Occipital lobe (tissue), 3 donors: ENCODE results near the gene SGCD. TPM values are rescaled to one million over a fixed set of nuclear protein-coding genes. Genes with fewer than 3 reads are reported as not detected.

Experiments used
- DNase-seq: peaks from one replicate; lab custom pipeline; 2025; lab: John Stamatoyannopoulos, UW
- small RNA-seq: library from RNA; depleted of rRNA; stranded (forward); fragments of <200 nt; gene quantifications from one replicate; pipeline ENCODE3, GENCODE V24; 2014
- total RNA-seq: library from RNA; depleted of rRNA; stranded (reverse); fragments of >200 nt; gene quantifications from one replicate; pipeline ENCODE4 v1.2.3, GENCODE V29; 2014

SGCD gene
- total RNA-seq, 1 donor from 2014 or later = 7.5 TPM

DNA sequence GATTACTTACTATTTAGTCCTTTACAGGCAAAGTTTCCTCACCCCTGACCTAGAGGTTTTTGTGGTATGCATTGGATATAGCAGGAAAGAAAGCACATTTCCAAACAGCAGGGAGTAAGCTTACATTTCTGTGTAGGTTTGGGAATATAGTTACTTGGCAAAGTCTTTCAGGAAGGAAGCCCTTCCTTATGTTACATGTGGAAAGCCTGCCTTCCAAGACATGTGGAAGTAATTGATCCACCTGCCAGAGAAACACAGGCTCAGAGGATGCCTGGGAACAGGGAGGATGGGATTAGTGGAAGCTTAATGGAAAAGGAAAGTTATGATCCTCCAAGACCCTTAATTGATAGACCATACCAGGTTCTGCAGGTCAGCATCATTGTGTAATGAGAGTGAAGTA lies 435.8 kb downstream of the SGCD start:
- no peak for DNase-seq

DNA sequence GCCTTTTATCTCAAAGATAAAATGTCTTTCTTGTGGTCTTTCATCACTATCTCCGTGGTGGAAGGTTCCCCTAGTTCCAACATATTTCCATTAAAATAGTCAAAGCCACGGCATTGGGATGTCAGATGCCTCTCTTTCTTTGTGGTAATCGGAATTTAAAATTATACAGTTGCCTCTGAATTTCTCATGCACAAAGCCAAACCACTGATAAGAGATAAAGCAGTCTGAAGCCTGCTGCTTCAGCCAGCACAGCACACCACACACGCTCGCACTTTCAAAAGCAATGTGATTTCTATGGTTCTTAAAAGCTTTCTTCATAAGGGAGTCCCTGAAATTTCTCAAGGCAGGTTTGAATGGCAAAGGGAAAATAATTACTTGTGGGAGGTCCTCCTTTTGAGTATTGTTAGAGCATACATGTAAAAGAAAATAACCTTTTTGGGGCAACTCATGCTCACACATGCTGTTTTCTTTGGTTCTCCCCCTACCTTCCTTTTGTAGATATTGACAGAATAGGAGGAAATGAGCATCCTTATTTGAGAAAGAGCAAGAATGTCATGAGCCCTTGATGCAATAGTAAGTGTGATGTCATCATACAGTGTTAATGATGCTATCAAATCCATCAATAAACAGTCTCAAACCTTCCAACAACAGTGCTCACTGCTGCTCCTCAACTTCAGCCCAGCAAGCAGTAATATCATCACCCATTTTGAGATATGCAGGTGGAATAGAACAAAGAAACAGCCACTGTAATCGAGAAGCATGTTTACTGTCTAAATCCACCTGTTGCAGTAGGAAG lies 437.4 kb downstream of the SGCD start:
- no peak for DNase-seq

DNA sequence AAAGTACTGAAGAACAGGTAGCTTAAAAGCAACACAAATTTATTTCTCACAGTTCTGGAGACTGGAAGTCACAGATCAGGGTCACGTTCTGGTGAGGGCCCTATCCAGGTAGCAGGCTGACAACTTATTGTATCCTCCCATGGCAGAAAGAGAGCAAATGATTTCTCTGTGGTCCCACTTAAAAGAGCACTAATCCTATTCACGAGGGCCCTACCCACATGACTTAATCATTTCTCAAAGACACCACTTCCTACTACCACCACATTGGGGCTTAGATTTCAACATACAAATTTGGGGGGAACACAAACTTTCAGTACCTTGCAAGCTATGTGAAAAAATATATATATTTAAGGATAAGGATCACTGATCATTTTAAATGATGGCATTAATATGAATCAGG lies 447.3 kb downstream of the SGCD start:
- no peak for DNase-seq

DNA sequence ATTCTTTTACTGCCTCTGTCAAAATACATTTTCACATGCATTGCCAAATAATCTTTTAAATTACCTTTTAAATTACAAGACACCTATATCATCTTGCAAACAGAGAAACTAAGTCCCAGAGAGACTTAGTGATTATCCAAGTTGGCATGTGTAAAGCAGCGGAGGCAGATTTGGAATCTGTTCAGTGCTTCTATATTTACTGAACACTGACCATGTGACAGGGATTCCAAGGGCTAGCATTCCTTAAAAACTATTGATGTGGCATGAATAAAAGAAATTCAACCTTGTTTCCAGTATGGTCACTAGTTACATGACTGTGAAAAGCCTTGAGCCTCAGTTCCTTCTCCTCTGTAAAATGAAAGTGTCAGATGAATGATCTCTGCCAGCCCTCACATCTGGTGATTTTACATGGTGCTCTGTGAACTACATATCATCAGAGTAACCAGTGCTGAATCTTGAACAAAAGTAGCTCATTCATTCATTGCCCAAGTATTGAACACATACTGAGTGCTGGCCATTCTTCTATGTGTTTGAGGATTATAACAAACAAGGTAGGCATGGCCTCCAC lies 451.3 kb downstream of the SGCD start:
- DNase-seq = no peak

DNA sequence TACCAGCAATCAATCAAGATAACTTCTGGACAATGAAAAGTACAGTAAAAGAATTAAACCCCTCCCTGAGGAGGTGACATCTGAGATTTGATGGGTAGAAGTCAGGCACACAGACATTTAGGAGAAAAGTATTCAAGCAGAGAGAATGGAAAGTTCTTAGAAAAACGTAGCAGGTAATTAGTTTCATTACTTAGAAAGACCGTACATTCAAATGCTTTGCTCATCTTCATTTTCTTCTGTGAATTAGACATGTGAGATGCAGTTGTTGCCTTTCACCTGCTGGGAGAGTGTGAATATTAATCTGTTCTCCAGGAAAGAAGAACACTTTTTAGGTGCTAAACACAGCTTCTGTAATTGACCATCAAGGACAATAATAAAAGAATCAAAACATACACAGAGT lies 451.8 kb downstream of the SGCD start:
- no peak for DNase-seq

DNA sequence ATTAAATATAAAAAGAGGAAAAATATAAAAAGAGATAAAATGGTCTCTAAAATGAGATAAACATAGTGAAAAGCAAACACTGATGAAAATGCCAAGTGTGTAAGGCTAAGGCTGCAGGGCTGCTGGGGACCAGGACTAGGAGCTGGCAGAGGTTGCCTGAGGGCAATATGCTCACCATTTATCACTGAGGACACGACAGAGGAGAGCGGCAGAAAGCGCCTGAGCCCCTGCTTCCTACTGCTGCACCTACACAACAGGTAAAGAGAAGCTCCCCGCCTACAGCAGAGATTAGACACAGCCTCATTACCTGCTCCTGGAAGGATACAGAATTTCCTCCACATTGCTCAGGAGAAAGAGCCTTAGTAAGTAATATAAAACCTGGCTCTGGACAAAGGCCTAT lies 452.5 kb downstream of the SGCD start:
- no peak for DNase-seq

DNA sequence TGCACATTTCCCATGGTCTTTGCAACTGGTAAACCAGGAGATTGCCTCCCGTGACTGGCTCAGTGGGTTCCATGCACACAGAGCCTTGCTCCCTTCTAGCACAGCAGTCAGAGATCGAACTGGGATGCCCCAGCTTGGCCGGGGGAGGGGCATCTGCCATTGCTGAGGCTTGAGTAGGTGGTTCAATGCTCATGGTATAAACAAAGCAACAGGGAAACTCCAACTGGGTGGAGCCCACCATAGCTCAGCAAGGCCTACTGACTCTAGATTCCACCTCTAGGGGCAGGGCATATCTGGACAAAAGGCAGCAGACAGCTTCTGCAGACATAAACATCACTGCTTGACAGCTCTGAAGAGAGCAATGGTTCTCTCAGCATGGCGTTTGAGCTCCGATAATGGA lies 456.1 kb downstream of the SGCD start:
- no peak for DNase-seq

DNA sequence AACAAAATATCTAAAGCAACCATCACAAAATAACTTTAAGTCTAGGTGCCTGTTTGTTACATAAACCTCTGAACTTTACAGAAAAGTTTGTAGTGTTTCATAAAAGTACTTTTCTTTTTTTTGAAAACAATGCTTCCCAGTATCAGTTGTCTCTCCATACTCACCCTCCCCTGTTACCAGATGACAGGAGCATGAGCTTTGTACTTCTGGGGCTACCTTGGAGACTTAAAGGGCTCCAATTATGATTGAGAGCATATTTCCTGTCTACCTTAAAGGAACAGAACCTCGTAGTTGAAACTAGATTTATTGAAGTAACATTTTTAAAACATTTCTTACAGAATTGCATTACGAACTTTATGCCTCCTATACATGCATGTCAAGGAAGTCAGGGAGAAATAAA lies 467.7 kb downstream of the SGCD start:
- no peak for DNase-seq

DNA sequence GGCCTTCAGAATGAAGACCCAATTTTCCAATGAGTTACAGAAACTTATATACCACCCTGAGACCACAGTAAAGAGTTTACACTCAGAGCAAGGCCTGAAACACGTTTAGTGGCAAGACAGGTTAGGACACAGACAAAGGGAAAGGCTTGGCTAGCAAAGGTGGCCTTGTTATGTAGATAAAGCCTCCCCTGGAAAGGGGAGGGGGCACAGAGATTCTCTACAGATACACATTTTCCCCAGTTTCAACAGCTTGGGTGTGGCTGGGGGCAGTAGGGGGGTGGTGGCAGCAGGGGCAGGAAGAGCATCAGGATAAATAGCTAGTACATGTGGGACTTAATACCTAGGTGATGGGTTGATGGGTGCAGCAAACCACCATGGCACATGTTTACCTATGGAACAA lies 471.2 kb downstream of the SGCD start:
- no peak for DNase-seq

DNA sequence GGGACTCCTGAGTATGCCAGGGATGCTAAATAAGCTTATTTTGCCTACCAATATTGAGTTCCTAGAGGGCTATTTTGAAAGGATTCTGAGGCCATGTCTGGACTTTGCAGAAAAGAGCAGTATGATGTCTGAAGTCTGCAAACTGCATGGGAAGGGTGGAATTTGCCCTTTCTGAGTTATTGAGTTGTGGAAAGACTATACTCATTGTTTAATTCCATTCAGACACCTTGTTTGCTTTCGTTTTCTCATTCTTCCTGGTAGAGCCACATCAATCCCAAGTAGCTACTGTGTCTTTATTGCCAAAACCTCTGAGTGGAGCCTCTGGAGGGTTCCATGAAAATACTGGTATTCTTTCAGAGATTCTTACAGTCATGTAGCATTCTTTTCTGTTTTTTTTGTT lies 472.2 kb downstream of the SGCD start:
- DNase-seq = no peak

DNA sequence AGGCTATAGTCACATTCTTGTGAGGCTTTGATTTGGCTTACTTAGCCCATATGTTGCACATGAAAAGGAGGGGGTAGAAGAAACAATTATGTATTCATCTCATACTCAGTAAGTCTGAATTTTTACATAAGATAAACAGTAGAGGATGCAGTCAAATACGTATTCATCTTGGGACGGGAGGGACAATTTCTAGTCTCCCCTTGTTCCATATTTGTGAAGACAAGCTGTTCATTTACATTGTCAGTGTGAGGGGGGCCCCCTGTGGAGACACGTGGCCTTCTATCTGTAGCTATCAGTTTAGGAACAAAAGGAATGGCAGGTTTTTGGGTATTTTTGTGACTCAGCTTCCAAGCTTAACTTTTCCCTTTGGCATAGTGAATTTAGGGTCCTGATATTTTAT lies 474.0 kb downstream of the SGCD start:
- no peak for DNase-seq

DNA sequence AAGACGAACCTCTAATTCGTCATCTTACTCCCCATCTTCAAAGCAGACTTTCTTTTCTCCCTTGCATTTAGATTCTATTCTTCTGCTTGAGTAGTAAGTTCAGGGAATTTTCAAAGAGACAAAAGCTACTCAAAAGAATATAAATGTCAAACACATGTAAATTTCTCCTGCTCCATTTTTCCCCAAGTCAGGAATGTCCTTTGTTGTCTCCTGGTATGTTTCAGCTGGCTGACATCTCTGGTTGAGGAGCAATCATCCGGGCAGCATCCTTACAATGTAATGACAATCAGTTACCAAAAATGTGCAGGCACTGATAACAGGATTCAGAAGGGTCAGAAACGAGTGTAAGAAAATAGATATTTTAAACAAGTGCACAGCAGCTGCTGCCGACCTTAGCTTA lies 475.5 kb downstream of the SGCD start:
- DNase-seq = no peak

DNA sequence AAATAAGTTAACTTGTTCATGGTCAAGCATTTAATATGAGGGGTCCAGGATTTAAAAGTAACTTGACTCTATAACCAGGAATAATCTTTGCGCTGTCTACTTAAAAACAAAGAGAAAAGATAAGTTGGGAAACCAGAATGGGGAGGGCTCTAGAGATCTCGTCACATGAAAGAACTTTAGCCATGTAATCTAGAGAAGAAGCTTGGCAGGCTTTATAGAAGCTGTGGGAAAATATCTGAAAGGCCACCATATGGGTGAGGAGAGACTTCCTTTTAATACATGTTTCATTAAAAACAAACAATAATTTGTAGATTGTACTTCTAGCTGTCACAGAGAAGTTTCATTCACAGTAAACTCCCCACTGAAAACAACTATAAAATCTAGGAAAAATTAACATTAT lies 476.4 kb downstream of the SGCD start:
- DNase-seq = no peak

DNA sequence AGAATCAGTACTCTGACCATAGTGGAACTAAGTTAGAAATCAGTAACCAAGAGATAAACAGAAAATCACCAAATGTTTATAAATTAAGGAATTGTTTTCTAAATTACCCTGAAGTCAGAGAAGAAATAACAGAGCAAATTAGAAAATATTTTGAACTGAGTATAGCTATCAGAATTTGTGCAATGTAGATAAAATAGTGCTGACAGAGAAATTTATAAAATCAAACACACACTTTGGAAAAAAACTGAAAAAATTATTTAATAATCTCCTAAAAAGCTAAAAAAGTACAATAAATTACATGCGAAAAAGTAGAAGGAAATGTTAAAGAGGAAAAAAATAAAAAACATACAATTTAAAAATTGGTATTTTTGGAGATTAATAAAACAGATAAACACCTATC lies 486.0 kb downstream of the SGCD start:
- DNase-seq = no peak

DNA sequence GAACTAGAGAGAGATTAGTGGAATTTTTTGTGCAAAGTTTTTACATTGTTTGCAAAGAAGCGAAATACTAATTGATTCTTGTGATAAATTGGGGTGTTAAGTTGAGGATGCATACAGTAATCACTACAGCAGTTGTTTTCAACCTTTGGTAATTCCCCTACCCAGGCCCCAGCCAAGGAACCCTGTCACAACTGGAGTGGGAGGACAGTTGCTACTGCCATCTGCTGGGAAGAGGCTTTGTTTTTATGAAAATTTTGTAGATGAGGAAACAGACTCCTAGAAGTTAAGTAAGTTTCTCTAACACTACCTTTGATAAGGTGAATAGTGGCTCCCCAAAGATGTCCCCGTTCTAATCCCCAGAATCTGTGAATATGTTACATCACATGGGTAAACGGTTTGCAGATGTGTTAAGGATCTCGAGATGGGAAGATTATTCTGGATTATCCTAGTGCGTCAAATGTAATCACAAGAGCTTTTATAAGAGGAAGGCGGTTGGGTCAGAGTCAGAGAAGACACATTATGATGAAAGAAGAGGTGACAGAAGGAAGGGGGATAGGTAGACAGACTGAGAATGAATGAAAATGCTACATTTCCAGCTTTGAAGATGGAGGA lies 489.1 kb downstream of the SGCD start:
- no peak for DNase-seq

Small RNA genes lying within 50 kb of the gene (small RNA-seq; reads per million reads assigned to genes)
- not detected for gene AC027308.1
- gene RNU6-556P = not detected
